Measurements from ENCODE around the gene OTUD3. TPM values are rescaled to one million over a fixed set of nuclear protein-coding genes. Genes with fewer than 3 reads are reported as not detected.
A peak's percentile ranks its signal among the peaks of the same experiment; 100 is the strongest.

Gene OTUD3
- total RNA-seq, 2 donors from 2014 or later, result 5.3 to 16.5 TPM

GRCh38 chr1:19910650-19911049 lies 28.5 kb downstream of the OTUD3 start:
- Histone ChIP-seq H3K27me3 (replicated peaks; ENCODE audit: insufficient read depth) (no peaks in the 10 kb centered on the region), H3K4me3 (no peak overlapping the region), H3K9me3 (no peaks in the 10 kb centered on the region), H3K4me1 (replicated peaks) (no peaks in the 10 kb centered on the region), H3K27ac (no peak overlapping the region), H3K36me3 (peaks cover 7 to 14% of the 10 kb centered on the region in 2 donors)
- WGBS, result 73% methylated on average over 3 of the region's 3 CpGs
- TF ChIP-seq POLR2A (IDR thresholded peaks at IDR 0.05), result no peak
- DNase-seq (ENCODE audit: low spot score), result no peak
- intact Hi-C loops (cut with DNase I), result loop anchor here (10.0 kb wide), 2 partner anchors 184 to 284 kb away; no protein-coding TSS in a partner anchor

GRCh38 chr1:19918057-19918456 lies 35.9 kb downstream of the OTUD3 start:
- intact Hi-C loops (cut with DNase I), result loop anchor here (5.0 to 10.0 kb wide), 4 partner anchors 177 to 574 kb away; no protein-coding TSS in a partner anchor
- Histone ChIP-seq H3K4me1 (replicated peaks) (no peaks in the 10 kb centered on the region), H3K27ac (no peak overlapping the region), H3K9me3 (no peaks in the 10 kb centered on the region), H3K4me3 (no peak overlapping the region), H3K36me3 (no peaks in the 10 kb centered on the region), H3K27me3 (replicated peaks; ENCODE audit: insufficient read depth) (no peaks in the 10 kb centered on the region)
- 10% methylated on average over 6 of the region's 6 CpGs for WGBS
- TF ChIP-seq POLR2A (IDR thresholded peaks at IDR 0.05) (no peak), POLR2AphosphoS5 (IDR thresholded peaks at IDR 0.05) (peak; percentile 35)
- TF ChIP-seq, protein P1, sequence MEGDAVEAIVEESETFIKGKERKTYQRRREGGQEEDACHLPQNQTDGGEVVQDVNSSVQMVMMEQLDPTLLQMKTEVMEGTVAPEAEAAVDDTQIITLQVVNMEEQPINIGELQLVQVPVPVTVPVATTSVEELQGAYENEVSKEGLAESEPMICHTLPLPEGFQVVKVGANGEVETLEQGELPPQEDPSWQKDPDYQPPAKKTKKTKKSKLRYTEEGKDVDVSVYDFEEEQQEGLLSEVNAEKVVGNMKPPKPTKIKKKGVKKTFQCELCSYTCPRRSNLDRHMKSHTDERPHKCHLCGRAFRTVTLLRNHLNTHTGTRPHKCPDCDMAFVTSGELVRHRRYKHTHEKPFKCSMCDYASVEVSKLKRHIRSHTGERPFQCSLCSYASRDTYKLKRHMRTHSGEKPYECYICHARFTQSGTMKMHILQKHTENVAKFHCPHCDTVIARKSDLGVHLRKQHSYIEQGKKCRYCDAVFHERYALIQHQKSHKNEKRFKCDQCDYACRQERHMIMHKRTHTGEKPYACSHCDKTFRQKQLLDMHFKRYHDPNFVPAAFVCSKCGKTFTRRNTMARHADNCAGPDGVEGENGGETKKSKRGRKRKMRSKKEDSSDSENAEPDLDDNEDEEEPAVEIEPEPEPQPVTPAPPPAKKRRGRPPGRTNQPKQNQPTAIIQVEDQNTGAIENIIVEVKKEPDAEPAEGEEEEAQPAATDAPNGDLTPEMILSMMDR (IDR thresholded peaks at IDR 0.05), result peak; percentile 76 to 92 (median 90)
- peak; percentile 80 for DNase-seq (ENCODE audit: low spot score)

DNA sequence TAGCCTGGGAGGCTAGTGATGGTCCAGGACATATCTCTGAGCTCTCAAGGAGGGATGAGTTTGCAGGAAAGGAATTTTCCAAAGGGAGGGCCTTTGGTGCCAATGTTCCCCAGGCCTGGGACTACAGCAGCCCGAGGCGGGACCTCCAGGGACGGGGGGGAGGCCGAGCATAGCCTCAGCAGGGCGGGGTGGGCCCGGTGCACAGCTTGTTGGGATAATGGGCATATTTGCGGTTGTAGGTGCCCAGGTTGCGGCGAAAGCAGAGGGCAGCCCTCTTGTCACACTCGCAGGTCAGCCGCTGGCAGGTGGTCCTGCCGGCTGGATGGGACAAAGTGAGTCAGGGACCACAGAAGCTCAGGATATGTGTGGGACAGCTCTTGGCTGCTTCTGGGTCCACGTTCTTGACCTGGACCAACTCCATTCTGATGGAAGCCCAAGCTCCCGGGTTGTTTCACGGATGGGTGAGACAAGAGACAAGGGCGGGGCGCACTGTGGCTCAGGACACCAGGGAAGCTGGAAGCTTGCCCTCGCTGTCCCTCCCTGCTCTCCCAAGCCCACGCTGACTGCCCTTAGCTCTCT lies 38.0 kb downstream of the OTUD3 start:
- H3K27ac ChIP-seq, result no peak overlapping the region
- intact Hi-C loops (cut with DNase I), result no loop called here
- TF ChIP-seq POLR2AphosphoS5 (IDR thresholded peaks at IDR 0.05) (no peak), POLR2A (IDR thresholded peaks at IDR 0.05) (no peak)
- TF ChIP-seq, protein P1 (IDR thresholded peaks at IDR 0.05), result no peak

GRCh38 chr1:19921310-19921709 lies 39.1 kb downstream of the OTUD3 start:
- Histone ChIP-seq H3K36me3 (no peaks in the 10 kb centered on the region), H3K9me3 (no peaks in the 10 kb centered on the region), H3K4me3 (no peak overlapping the region), H3K27ac (no peak overlapping the region), H3K27me3 (replicated peaks; ENCODE audit: insufficient read depth) (no peaks in the 10 kb centered on the region), H3K4me1 (replicated peaks) (no peaks in the 10 kb centered on the region)
- WGBS, result 82% methylated on average over 13 of the region's 13 CpGs
- intact Hi-C loops (cut with DNase I), result no loop called here
- TF ChIP-seq POLR2A (IDR thresholded peaks at IDR 0.05) (no peak), POLR2AphosphoS5 (IDR thresholded peaks at IDR 0.05) (no peak)
- TF ChIP-seq, protein P1 (IDR thresholded peaks at IDR 0.05), result no peak
- no peak for DNase-seq (ENCODE audit: low spot score)

More for the DNA sequence above, 38.0 kb downstream of the OTUD3 start:
- no peaks in the 10 kb centered on the region for H3K36me3 ChIP-seq
- no peak overlapping the region for H3K4me3 ChIP-seq
- DNase-seq (ENCODE audit: low spot score), result no peak
- H3K27me3 ChIP-seq (replicated peaks; ENCODE audit: insufficient read depth), result no peaks in the 10 kb centered on the region
- 90% methylated on average over 18 of the region's 19 CpGs for WGBS
- H3K4me1 ChIP-seq (replicated peaks), result no peaks in the 10 kb centered on the region
- H3K9me3 ChIP-seq, result no peaks in the 10 kb centered on the region

- no peak for DNase-seq (ENCODE audit: low spot score)
Measured at GRCh38 chr1:19922015-19922688, 40.0 kb downstream of the OTUD3 start.

More at GRCh38 chr1:19922015-19922688, 40.0 kb downstream of the OTUD3 start:
- intact Hi-C loops (cut with DNase I), result no loop called here
- H3K27me3 ChIP-seq (replicated peaks; ENCODE audit: insufficient read depth), result no peaks in the 10 kb centered on the region
- no peaks in the 10 kb centered on the region for H3K9me3 ChIP-seq
- H3K36me3 ChIP-seq, result no peaks in the 10 kb centered on the region
- TF ChIP-seq POLR2A (IDR thresholded peaks at IDR 0.05) (no peak), POLR2AphosphoS5 (IDR thresholded peaks at IDR 0.05) (no peak)
- TF ChIP-seq, protein P1 (IDR thresholded peaks at IDR 0.05), result no peak
- no peak overlapping the region for H3K27ac ChIP-seq
- H3K4me1 ChIP-seq (replicated peaks), result no peaks in the 10 kb centered on the region
- WGBS, result 70% methylated on average over 17 of the region's 17 CpGs
- H3K4me3 ChIP-seq, result no peak overlapping the region
